ENCODE results near the gene SIGLEC1. TPM values are rescaled to one million over a fixed set of nuclear protein-coding genes. Genes with fewer than 3 reads are reported as not detected.

Gene SIGLEC1
- total RNA-seq, 1 experiment from 2014 or later: not detected

- Histone ChIP-seq H3K4me1 (ENCODE audit: insufficient read depth, low read length, poor library complexity, severe bottlenecking) (no peaks in the 10 kb centered on the region), H3K4me3 (ENCODE audit: low read depth, low read length, poor library complexity, severe bottlenecking) (no peak overlapping the region), H3K36me3 (ENCODE audit: insufficient read depth, low read length, poor library complexity, severe bottlenecking) (no peaks in the 10 kb centered on the region), H3K9me3 (ENCODE audit: low read depth, low read length, poor library complexity, severe bottlenecking) (no peaks in the 10 kb centered on the region), H3K27me3 (replicated peaks; ENCODE audit: insufficient read depth, low read depth, low read length, poor library complexity) (no peaks in the 10 kb centered on the region), H3K27ac (ENCODE audit: low read depth, low read length, poor library complexity, severe bottlenecking) (no peak overlapping the region)
- intact Hi-C loops (cut with micrococcal nuclease; ENCODE audit: unreplicated experiment): no loop called here
- DNase-seq (ENCODE audit: low spot score): no peak
- ChIA-PET CTCF (no interaction called here), POLR2A (ENCODE audit: low non-redundant PET) (no interaction called here)
- no TSS peak for BruUV-seq (replicated peaks)
- TF ChIP-seq CTCF (conservative IDR thresholded peaks at IDR 0.05; ENCODE audit: low read depth, low read length): no peak
- no peak for TF ChIP-seq EZH2 (IDR thresholded peaks at IDR 0.05; ENCODE audit: borderline replicate concordance, low read depth, low read length, poor library complexity, severe bottlenecking)
Observed at GRCh38 chr20:3692706-3693294, 19.6 kb downstream of the SIGLEC1 start.

- CTCF ChIA-PET: interaction anchor here (0.5 kb wide), 1 partner anchor 104 kb away, joined by 7 read pairs; the partner anchor contains the start of gene CDC25B
- no peaks in the 10 kb centered on the region for H3K36me3 ChIP-seq (ENCODE audit: insufficient read depth, low read length, poor library complexity, severe bottlenecking)
Observed at GRCh38 chr20:3691897-3692296, 20.5 kb downstream of the SIGLEC1 start.

GRCh38 chr20:3691306-3691705 is 21.1 kb downstream of the SIGLEC1 start:
- no TSS peak for BruUV-seq (replicated peaks)
- no peak for DNase-seq (ENCODE audit: low spot score)
- no peaks in the 10 kb centered on the region for H3K27me3 ChIP-seq (replicated peaks; ENCODE audit: insufficient read depth, low read depth, low read length, poor library complexity)
- H3K36me3 ChIP-seq (ENCODE audit: insufficient read depth, low read length, poor library complexity, severe bottlenecking): no peaks in the 10 kb centered on the region
- H3K9me3 ChIP-seq (ENCODE audit: low read depth, low read length, poor library complexity, severe bottlenecking): no peaks in the 10 kb centered on the region
- intact Hi-C loops (cut with micrococcal nuclease; ENCODE audit: unreplicated experiment): no loop called here
- no peak overlapping the region for H3K4me3 ChIP-seq (ENCODE audit: low read depth, low read length, poor library complexity, severe bottlenecking)
- TF ChIP-seq EZH2 (IDR thresholded peaks at IDR 0.05; ENCODE audit: borderline replicate concordance, low read depth, low read length, poor library complexity, severe bottlenecking) (no peak), CTCF (conservative IDR thresholded peaks at IDR 0.05; ENCODE audit: low read depth, low read length) (no peak)
- no peak overlapping the region for H3K27ac ChIP-seq (ENCODE audit: low read depth, low read length, poor library complexity, severe bottlenecking)
- POLR2A ChIA-PET (ENCODE audit: low non-redundant PET): no interaction called here
- CTCF ChIA-PET: interaction anchor here (0.5 to 0.6 kb wide), 2 partner anchors 105 to 144 kb away, joined by 3 to 7 read pairs; partner anchors contain the start of gene CDC25B
- H3K4me1 ChIP-seq (ENCODE audit: insufficient read depth, low read length, poor library complexity, severe bottlenecking): peaks cover 4% of the 10 kb centered on the region

More at GRCh38 chr20:3691897-3692296, 20.5 kb downstream of the SIGLEC1 start:
- no peak for DNase-seq (ENCODE audit: low spot score)
- H3K4me3 ChIP-seq (ENCODE audit: low read depth, low read length, poor library complexity, severe bottlenecking): no peak overlapping the region
- H3K27ac ChIP-seq (ENCODE audit: low read depth, low read length, poor library complexity, severe bottlenecking): no peak overlapping the region
- no peaks in the 10 kb centered on the region for H3K4me1 ChIP-seq (ENCODE audit: insufficient read depth, low read length, poor library complexity, severe bottlenecking)
- POLR2A ChIA-PET (ENCODE audit: low non-redundant PET): no interaction called here
- H3K9me3 ChIP-seq (ENCODE audit: low read depth, low read length, poor library complexity, severe bottlenecking): no peaks in the 10 kb centered on the region
- intact Hi-C loops (cut with micrococcal nuclease; ENCODE audit: unreplicated experiment): no loop called here
- no TSS peak for BruUV-seq (replicated peaks)
- TF ChIP-seq CTCF (conservative IDR thresholded peaks at IDR 0.05; ENCODE audit: low read depth, low read length): no peak
- TF ChIP-seq EZH2 (IDR thresholded peaks at IDR 0.05; ENCODE audit: borderline replicate concordance, low read depth, low read length, poor library complexity, severe bottlenecking): no peak
- no peaks in the 10 kb centered on the region for H3K27me3 ChIP-seq (replicated peaks; ENCODE audit: insufficient read depth, low read depth, low read length, poor library complexity)
